Activated naive CD4-positive, alpha-beta T cell treated with anti-CD3 and anti-CD28 coated beads, Interleukin-2, amount 50 U/mL, for 24 hours (primary cell): ENCODE measurements around the gene TMEM218.

Source experiments
- H3K27ac Mint-ChIP-seq: one replicate; pipeline ENCODE4 v1.8.0; 2021; ENCODE audit warnings: mild to moderate bottlenecking, mixed read lengths
- H3K27me3 Mint-ChIP-seq: one replicate; pipeline ENCODE4 v1.8.0; 2021; ENCODE audit warnings: mixed read lengths
- H3K36me3 Mint-ChIP-seq: one replicate; pipeline ENCODE4 v1.8.0; 2021; ENCODE audit warnings: mixed read lengths
- H3K4me1 Mint-ChIP-seq: one replicate; pipeline ENCODE4 v1.8.0; 2021; ENCODE audit warnings: mixed read lengths
- H3K4me3 Mint-ChIP-seq: one replicate; pipeline ENCODE4 v1.8.0; 2021; ENCODE audit warnings: mild to moderate bottlenecking, mixed read lengths
- H3K9me3 Mint-ChIP-seq: one replicate; pipeline ENCODE4 v1.8.0; 2021; ENCODE audit warnings: mixed read lengths

TMEM218 gene

GRCh38 chr11:125111343-125112207, at the start of gene TMEM218:
TMEM218 (minus strand) TSS chr11:125111626; CDS start chr11:125102241, 9,385 bp downstream.
- Mint-ChIP-seq H3K4me1 (peaks cover 21% of the 10 kb centered on the region), H3K9me3 (no peaks in the 10 kb centered on the region), H3K27ac (peak within 1 kb of the TSS; percentile 95), H3K4me3 (peak within 1 kb of the TSS; percentile 98), H3K27me3 (no peaks in the 10 kb centered on the region), H3K36me3 (no peaks in the 10 kb centered on the region)

- Mint-ChIP-seq H3K27ac (no peak overlapping the region), H3K9me3 (no peaks in the 10 kb centered on the region), H3K4me1 (no peaks in the 10 kb centered on the region), H3K27me3 (peaks cover 19% of the 10 kb centered on the region), H3K36me3 (no peaks in the 10 kb centered on the region), H3K4me3 (no peak overlapping the region)
Measured at GRCh38 chr11:125157953-125158680, 46.7 kb upstream of the TMEM218 start.

DNA sequence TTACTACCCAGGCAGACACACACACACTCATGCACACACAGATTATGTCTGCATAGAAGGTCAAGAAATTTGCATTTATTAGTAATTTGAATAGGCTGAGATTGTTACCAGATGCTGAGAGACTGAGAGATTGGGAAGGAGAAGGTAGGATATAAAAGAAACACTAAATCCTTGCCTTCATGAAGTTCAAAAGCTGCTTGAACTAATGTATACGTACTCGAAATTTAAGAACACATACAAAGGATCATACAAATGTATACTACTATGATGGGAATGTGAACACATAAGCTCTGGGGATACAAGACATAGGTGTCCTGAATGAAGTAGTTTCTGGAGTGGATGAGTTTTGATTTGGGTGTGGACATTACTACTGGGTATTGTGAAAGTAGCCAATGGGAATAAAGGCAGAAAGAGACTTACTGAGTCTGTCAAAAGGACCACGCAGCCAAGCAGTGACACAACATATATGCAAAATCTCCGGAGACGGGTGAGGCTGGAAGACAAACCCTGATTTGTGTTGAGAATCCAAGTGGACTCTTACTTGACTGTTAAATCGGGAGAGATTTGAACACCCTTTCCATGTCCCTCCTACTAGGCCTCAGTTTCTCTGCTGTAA, 45.8 kb upstream of the TMEM218 start:
- Mint-ChIP-seq H3K27ac (no peak overlapping the region), H3K4me1 (no peaks in the 10 kb centered on the region), H3K4me3 (no peak overlapping the region), H3K9me3 (no peaks in the 10 kb centered on the region), H3K36me3 (no peaks in the 10 kb centered on the region), H3K27me3 (peaks cover 19% of the 10 kb centered on the region)

GRCh38 chr11:125156346-125157117, 45.1 kb upstream of the TMEM218 start:
- Mint-ChIP-seq H3K27ac (no peak overlapping the region), H3K4me1 (no peaks in the 10 kb centered on the region), H3K9me3 (no peaks in the 10 kb centered on the region), H3K27me3 (peaks cover 17% of the 10 kb centered on the region), H3K36me3 (no peaks in the 10 kb centered on the region), H3K4me3 (no peak overlapping the region)

GRCh38 chr11:125155767-125156166, 44.3 kb upstream of the TMEM218 start:
- Mint-ChIP-seq H3K27me3 (peaks cover 16% of the 10 kb centered on the region), H3K4me3 (no peak overlapping the region), H3K4me1 (no peaks in the 10 kb centered on the region), H3K27ac (no peak overlapping the region), H3K9me3 (no peaks in the 10 kb centered on the region), H3K36me3 (no peaks in the 10 kb centered on the region)

DNA sequence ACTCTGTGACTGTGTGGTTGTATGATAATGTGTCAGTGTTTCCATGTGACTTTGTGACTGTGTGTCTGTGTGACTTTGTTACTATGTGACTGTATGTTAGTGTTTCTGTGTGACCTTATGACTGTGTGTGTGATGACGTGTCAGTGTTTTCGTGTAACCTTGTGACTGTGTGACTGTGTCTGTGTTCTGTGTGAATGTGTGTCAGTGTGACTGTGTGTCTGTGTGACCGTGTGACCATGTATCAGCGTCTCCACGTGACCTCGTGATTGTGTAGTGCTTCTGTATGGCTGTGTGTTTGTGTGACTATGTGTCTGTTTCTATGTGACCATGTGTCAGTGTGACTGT, 43.6 kb upstream of the TMEM218 start:
- H3K4me1 Mint-ChIP-seq: no peaks in the 10 kb centered on the region
- H3K27ac Mint-ChIP-seq: no peak overlapping the region
- no peaks in the 10 kb centered on the region for H3K36me3 Mint-ChIP-seq
- no peaks in the 10 kb centered on the region for H3K9me3 Mint-ChIP-seq
- no peak overlapping the region for H3K4me3 Mint-ChIP-seq
- peaks cover 14% of the 10 kb centered on the region for H3K27me3 Mint-ChIP-seq

GRCh38 chr11:125154378-125155099, 43.1 kb upstream of the TMEM218 start:
- Mint-ChIP-seq H3K4me1 (no peaks in the 10 kb centered on the region), H3K4me3 (no peak overlapping the region), H3K36me3 (no peaks in the 10 kb centered on the region), H3K27ac (no peak overlapping the region), H3K9me3 (no peaks in the 10 kb centered on the region), H3K27me3 (peaks cover 14% of the 10 kb centered on the region)

DNA sequence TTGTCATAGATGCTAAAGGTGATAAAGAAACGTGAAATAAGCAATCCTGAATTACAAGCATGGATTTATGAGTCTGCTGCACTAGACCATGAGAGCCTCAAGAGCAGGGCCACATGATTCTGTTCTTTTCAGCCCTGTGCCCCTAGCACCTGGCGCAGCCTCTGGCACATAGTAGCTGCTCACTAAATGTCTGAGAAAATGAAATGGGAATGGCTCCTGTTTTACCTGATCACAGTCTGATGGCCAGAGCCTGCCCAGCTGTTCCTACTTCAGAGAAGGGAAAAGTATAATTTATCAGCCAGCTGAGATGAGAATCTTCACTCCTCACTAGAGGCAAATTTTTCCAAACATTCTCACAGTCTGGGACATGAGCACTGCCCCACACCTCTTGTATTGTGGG, 42.4 kb upstream of the TMEM218 start:
- Mint-ChIP-seq H3K4me1 (no peaks in the 10 kb centered on the region), H3K9me3 (no peaks in the 10 kb centered on the region), H3K4me3 (no peak overlapping the region), H3K27me3 (peaks cover 12% of the 10 kb centered on the region), H3K36me3 (no peaks in the 10 kb centered on the region), H3K27ac (no peak overlapping the region)

DNA sequence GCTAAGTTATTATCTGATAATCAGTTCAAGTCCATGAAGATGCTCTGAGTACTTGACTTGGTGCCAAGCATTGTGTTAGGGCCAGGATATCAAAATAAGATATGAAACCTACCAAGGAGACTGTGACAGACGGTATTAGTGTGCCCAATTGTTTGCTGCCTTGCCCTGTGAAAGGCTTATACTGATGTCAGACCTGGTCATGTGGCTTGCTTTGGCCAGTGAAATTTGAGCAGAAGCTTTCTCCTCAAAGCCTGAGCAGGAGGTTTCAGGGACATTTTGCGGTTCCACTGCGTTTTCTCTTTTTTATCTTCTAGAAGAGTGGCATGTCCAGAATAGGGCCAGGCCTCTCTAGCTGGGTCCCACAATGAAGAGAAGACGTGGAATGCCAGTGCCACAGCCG, 37.3 kb upstream of the TMEM218 start:
- Mint-ChIP-seq H3K36me3 (no peaks in the 10 kb centered on the region), H3K4me3 (no peak overlapping the region), H3K27ac (no peak overlapping the region), H3K27me3 (peaks cover 5% of the 10 kb centered on the region), H3K9me3 (no peaks in the 10 kb centered on the region), H3K4me1 (no peaks in the 10 kb centered on the region)

DNA sequence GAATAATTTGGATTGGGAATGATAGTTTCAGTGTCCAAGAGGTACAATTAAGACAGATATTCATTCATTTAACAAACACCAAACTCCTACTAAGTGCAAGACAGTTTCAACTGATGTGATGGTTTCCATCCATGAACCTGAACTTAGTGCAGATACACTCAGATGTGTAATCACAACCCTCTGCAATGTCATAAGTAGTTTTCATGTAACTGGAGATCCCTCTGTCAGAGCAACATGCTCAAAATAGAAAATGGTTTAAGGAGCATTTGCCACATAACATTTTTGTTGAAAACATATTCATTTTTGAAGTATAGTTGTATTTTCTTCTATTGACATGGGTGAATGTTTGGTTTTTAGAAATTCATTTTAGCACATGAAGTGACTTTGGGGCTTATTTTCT, 36.6 kb upstream of the TMEM218 start:
- Mint-ChIP-seq H3K9me3 (no peaks in the 10 kb centered on the region), H3K27me3 (peaks cover 2% of the 10 kb centered on the region), H3K27ac (no peak overlapping the region), H3K4me1 (no peaks in the 10 kb centered on the region), H3K4me3 (no peak overlapping the region), H3K36me3 (no peaks in the 10 kb centered on the region)

DNA sequence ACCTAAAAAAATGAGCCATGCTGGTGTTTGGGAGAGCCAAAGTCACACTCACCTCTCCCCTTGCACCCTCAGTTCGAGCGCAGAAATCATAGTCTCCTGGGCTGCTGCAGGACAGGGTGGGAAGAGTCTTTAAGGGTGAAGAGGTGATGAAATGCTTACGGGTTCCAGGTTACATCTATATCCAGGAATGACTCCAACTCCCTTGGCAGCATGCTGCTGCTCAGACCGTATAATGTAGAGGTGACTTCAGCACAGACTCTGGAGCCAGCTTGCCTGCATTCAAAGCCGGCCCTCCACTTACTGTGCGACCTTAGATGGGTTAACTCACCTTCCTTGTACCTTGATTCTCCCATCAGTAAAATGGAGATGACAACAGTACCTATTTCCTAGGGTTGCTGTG, 35.9 kb upstream of the TMEM218 start:
- Mint-ChIP-seq H3K9me3 (no peaks in the 10 kb centered on the region), H3K4me3 (no peak overlapping the region), H3K4me1 (no peaks in the 10 kb centered on the region), H3K27me3 (peaks cover 2% of the 10 kb centered on the region), H3K36me3 (no peaks in the 10 kb centered on the region), H3K27ac (no peak overlapping the region)

DNA sequence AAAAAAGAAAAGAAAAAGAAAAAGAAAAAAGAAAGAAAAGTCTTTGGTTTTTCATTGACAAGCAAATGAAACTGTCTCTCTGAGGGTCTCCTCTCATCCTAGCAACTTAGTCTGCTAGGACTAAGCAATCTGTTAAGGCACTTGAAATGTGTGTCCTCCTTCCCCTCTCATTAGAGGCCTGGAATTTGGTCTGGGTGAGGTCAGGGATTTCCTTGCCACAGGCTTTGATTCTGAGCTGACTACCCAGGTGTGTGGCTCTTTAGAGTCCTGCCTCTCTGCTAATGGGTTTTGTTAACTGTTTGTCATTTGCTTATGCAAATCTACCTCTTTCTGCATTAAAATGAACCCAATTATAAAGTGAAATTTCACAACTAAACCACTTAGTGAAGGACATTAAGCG, 34.8 kb upstream of the TMEM218 start:
- Mint-ChIP-seq H3K4me1 (peaks cover 7% of the 10 kb centered on the region), H3K4me3 (no peak overlapping the region), H3K36me3 (no peaks in the 10 kb centered on the region), H3K27me3 (peaks cover 5% of the 10 kb centered on the region), H3K9me3 (no peaks in the 10 kb centered on the region), H3K27ac (no peak overlapping the region)

DNA sequence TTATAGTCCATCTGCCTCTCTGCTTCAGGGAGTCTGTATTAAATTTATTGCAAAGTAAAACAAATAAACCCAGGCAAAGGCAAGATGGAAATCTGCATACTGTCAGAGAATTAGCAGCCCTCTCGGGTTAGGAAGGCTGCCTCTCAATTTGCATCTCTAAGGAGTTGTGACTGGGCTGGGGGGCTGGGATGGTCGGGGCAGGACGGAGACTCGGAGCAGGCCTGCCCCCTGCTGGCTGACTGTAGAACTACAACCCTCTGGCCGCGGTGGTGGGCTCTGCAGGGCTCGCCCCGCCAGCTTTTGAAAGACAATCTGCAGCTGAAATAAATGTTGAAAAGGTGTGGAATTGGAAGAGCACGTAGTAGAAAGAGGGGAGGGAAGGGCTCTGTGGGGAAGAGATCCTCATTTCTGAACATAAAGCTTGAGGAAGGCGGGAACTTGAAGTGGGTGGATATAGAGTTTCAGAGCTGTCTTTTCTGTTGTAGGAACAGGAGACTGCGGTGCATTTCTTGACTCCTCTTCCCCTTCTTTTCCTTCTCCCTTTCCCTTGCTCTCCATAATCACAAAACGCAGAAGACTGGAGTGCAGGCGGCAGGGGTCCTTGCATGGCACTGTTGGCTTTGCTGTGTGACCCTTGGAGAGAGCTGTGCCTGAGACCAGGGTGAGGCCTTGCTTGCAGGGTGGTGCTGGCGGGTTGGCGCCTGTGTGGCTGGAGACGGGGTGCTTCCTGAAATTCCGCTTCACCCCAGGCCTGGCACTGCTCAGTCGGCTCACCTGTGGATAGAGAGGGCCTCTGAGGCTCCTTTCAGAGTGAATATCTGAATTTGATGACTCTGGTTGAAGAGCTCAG, 30.5 kb upstream of the TMEM218 start:
- Mint-ChIP-seq H3K4me1 (peaks cover 7% of the 10 kb centered on the region), H3K4me3 (peak overlapping the region; percentile 3), H3K9me3 (no peaks in the 10 kb centered on the region), H3K27me3 (peaks cover 13% of the 10 kb centered on the region), H3K27ac (peak overlapping the region; percentile 43), H3K36me3 (no peaks in the 10 kb centered on the region)

GRCh38 chr11:125141178-125141577, 29.8 kb upstream of the TMEM218 start:
- Mint-ChIP-seq H3K36me3 (no peaks in the 10 kb centered on the region), H3K4me3 (no peak overlapping the region), H3K27ac (no peak overlapping the region), H3K4me1 (peaks cover 7% of the 10 kb centered on the region), H3K9me3 (no peaks in the 10 kb centered on the region), H3K27me3 (peaks cover 13% of the 10 kb centered on the region)
